Neural progenitor cell (in vitro differentiated cells): Measurements from ENCODE around the gene ZNF800. TPM values are rescaled to one million over a fixed set of nuclear protein-coding genes. Genes with fewer than 3 reads are reported as not detected.
A peak's percentile ranks its signal among the peaks of the same experiment; 100 is the strongest.

Experiments
- DNase-seq: peaks from one replicate; pipeline ENCODE4 v3.0.0-alpha.2; 2016; ENCODE audit warnings: low spot score
- H2AFZ ChIP-seq: fragments of 200-600 bp; sonication (generic); replicated peaks from 2 replicates; pipeline ENCODE4 v1.6.1; 2016; ENCODE audit warnings: antibody characterized with exemption
- H3F3A ChIP-seq: fragments of 200-600 bp; sonication (generic); 2 replicates; pipeline ENCODE4 v1.6.1; 2016; ENCODE audit warnings: antibody characterized with exemption, low read depth
- H3K27ac ChIP-seq: fragments of 200-600 bp; sonication (generic); 2 replicates; pipeline ENCODE4 v1.5.1; 2016; ENCODE audit warnings: mild to moderate bottlenecking
- H3K27me3 ChIP-seq: fragments of 200-600 bp; sonication (generic); 2 replicates; pipeline ENCODE4 v1.6.1; 2016; ENCODE audit warnings: mild to moderate bottlenecking, moderate library complexity
- H3K36me3 ChIP-seq: fragments of 200-600 bp; sonication (generic); 2 replicates; pipeline ENCODE4 v1.5.1; 2016
- H3K4me1 ChIP-seq: fragments of 200-600 bp; sonication (generic); 2 replicates; pipeline ENCODE4 v1.6.1; 2016; ENCODE audit warnings: mixed run types
- H3K4me2 ChIP-seq: fragments of 200-600 bp; sonication (generic); 2 replicates; pipeline ENCODE4 v1.6.1; 2016
- H3K4me3 ChIP-seq: fragments of 200-600 bp; sonication (generic); 2 replicates; pipeline ENCODE4 v1.5.1; 2016
- H3K79me2 ChIP-seq: fragments of 200-600 bp; sonication (generic); 2 replicates; pipeline ENCODE4 v1.6.1; 2016; ENCODE audit warnings: low read depth
- H3K9ac ChIP-seq: fragments of 200-600 bp; sonication (generic); 2 replicates; pipeline ENCODE4 v1.6.1; 2016
- H3K9me3 ChIP-seq: fragments of 200-600 bp; sonication (generic); 2 replicates; pipeline ENCODE4 v1.5.1; 2016; ENCODE audit warnings: low read depth
- H4K20me1 ChIP-seq: fragments of 200-600 bp; sonication (generic); 2 replicates; pipeline ENCODE4 v1.6.1; 2016; ENCODE audit warnings: low read depth
- H3K27ac Mint-ChIP-seq: 3 replicates; pipeline ENCODE4 v1.8.0; 2021; ENCODE audit warnings: mixed read lengths
- H3K27me3 Mint-ChIP-seq: 2 replicates; pipeline ENCODE4 v1.8.0; 2022; ENCODE audit warnings: low read depth, mild to moderate bottlenecking, inconsistent platforms, moderate library complexity, mixed read lengths; ENCODE audit not compliant: insufficient read depth
- H3K36me3 Mint-ChIP-seq: 3 replicates; pipeline ENCODE4 v1.8.0; 2021; ENCODE audit warnings: mixed read lengths
- H3K4me1 Mint-ChIP-seq: 3 replicates; pipeline ENCODE4 v1.8.0; 2021; ENCODE audit warnings: mixed read lengths
- H3K4me3 Mint-ChIP-seq: 3 replicates; pipeline ENCODE4 v1.8.0; 2021; ENCODE audit warnings: mild to moderate bottlenecking, moderate library complexity, mixed read lengths
- H3K9me3 Mint-ChIP-seq: 3 replicates; pipeline ENCODE4 v1.8.0; 2020; ENCODE audit warnings: mixed read lengths
- EZH2 ChIP-seq: fragments of 200-600 bp; sonication (generic); IDR thresholded peaks from 2 replicates; pipeline ENCODE4 v1.6.1; 2017; ENCODE audit warnings: antibody characterized with exemption, mild to moderate bottlenecking, moderate library complexity
- EZH2phosphoT487 ChIP-seq: fragments of 200-600 bp; sonication (generic); IDR thresholded peaks from 2 replicates; pipeline ENCODE4 v1.6.1; 2017; ENCODE audit warnings: antibody characterized with exemption
- total RNA-seq: library from RNA; depleted of rRNA; stranded (reverse); fragments of >200 nt; gene quantifications from 2 replicates; pipeline ENCODE4 v1.2.3, GENCODE V29; 2015; ENCODE audit warnings: low replicate concordance
- TF ChIP-seq, protein P1 (sequence below): fragments of 200-600 bp; sonication (generic); IDR thresholded peaks from 2 replicates; pipeline ENCODE4 v1.5.1; 2017; ENCODE audit warnings: antibody characterized with exemption, mild to moderate bottlenecking

ZNF800 gene
- total RNA-seq, 1 donor from 2014 or later = 26.0 TPM

DNA sequence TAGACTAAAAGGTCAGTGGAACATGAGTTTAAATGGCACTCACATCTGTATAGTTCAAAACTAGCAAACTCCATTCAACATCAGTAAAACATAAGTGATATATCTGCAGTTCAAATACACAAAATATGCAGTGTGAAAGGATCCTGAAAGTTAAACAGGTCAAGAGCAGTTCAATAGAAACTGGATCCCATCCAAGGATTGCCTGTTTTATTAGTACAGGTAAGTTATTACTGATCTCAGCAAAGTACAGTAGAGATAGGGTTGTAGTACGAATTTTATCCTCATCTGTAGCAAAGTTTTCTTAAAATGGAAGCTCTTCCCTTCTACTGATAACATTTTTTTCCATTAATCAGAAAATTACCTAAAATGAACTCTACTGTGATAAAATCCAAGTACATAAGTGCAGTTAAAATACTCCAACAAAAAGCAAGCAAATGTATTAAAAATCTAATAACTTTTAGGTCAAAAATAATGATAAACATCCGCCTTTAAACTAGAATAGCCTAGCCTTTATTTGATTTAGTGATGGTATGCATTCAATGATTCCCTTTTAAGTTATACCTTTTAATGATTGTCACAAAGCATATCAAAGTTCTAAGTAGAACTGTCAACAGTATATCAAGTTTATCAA, 2.2 kb downstream of the ZNF800 start:
- Mint-ChIP-seq H3K4me1 (peaks cover 20% of the 10 kb centered on the region), H3K36me3 (peaks cover 23% of the 10 kb centered on the region), H3K27me3 (peaks cover 8% of the 10 kb centered on the region), H3K4me3 (peak overlapping the region; percentile 98), H3K9me3 (no peaks in the 10 kb centered on the region), H3K27ac (no peak overlapping the region)
- no peak overlapping the region for H3K27ac ChIP-seq
- no peaks in the 10 kb centered on the region for H3K9me3 ChIP-seq
- no peak overlapping the region for H3K4me3 ChIP-seq
- H3F3A ChIP-seq = peaks cover 16% of the 10 kb centered on the region
- no peak overlapping the region for H3K4me2 ChIP-seq
- TF ChIP-seq, protein P1, sequence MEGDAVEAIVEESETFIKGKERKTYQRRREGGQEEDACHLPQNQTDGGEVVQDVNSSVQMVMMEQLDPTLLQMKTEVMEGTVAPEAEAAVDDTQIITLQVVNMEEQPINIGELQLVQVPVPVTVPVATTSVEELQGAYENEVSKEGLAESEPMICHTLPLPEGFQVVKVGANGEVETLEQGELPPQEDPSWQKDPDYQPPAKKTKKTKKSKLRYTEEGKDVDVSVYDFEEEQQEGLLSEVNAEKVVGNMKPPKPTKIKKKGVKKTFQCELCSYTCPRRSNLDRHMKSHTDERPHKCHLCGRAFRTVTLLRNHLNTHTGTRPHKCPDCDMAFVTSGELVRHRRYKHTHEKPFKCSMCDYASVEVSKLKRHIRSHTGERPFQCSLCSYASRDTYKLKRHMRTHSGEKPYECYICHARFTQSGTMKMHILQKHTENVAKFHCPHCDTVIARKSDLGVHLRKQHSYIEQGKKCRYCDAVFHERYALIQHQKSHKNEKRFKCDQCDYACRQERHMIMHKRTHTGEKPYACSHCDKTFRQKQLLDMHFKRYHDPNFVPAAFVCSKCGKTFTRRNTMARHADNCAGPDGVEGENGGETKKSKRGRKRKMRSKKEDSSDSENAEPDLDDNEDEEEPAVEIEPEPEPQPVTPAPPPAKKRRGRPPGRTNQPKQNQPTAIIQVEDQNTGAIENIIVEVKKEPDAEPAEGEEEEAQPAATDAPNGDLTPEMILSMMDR = no peak
- TF ChIP-seq EZH2 (no peak), EZH2phosphoT487 (no peak)
- no peaks in the 10 kb centered on the region for H3K36me3 ChIP-seq
- H4K20me1 ChIP-seq = peaks cover 24% of the 10 kb centered on the region
- no peaks in the 10 kb centered on the region for H3K4me1 ChIP-seq
- DNase-seq = no peak
- H3K9ac ChIP-seq = no peak overlapping the region
- no peaks in the 10 kb centered on the region for H3K79me2 ChIP-seq
- no peak overlapping the region for H2AFZ ChIP-seq
- peaks cover 41% of the 10 kb centered on the region for H3K27me3 ChIP-seq

DNA sequence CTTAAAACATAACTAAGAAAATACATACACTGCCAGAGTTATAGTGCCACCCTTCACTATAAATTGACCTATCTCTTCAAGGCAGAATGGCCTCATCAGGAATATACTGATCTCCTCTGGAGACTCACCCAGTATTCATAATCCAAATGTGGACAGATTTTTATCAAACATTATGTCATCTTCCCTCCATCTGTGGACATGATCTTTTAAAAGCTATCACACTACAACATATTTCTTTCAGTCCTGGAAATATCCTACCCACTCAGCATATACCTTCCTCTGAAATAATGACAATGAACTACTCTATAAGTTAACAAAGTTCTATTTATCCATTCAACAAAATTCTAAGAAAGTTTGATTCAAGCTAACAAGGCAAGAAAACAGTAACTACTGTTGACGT, 3.2 kb downstream of the ZNF800 start:
- H3K27ac ChIP-seq = no peak overlapping the region
- Mint-ChIP-seq H3K36me3 (peaks cover 23% of the 10 kb centered on the region), H3K27me3 (peaks cover 5% of the 10 kb centered on the region), H3K9me3 (no peaks in the 10 kb centered on the region), H3K4me1 (peaks cover 20% of the 10 kb centered on the region), H3K4me3 (no peak overlapping the region), H3K27ac (no peak overlapping the region)
- no peak for DNase-seq
- peaks cover 32% of the 10 kb centered on the region for H3K27me3 ChIP-seq
- no peak overlapping the region for H3K9ac ChIP-seq
- H3F3A ChIP-seq = peaks cover 16% of the 10 kb centered on the region
- no peaks in the 10 kb centered on the region for H3K79me2 ChIP-seq
- no peaks in the 10 kb centered on the region for H3K36me3 ChIP-seq
- TF ChIP-seq EZH2 (no peak), EZH2phosphoT487 (no peak)
- TF ChIP-seq, protein P1 = no peak
- no peaks in the 10 kb centered on the region for H3K4me1 ChIP-seq
- no peaks in the 10 kb centered on the region for H3K9me3 ChIP-seq
- H4K20me1 ChIP-seq = peaks cover 24% of the 10 kb centered on the region
- no peak overlapping the region for H3K4me3 ChIP-seq
- H2AFZ ChIP-seq = no peak overlapping the region
- H3K4me2 ChIP-seq = no peak overlapping the region

DNA sequence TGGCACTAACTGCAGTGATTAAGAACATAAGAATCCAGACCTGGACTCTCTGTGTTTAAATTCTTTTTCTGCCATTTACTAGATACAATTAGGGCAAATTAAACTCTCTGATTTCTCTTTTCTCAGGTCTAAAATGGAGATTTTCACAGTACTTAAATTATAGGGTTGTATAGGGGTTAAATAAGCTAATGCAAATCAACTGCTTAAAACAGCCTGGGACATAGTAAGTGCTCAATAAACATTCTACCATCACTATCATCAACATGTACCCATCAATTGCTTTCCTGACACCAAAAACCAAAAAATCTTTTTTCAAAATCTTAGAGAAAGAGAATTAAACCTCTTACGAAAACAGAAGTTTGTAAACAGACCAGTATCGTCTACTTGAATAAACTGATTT, 4.5 kb downstream of the ZNF800 start:
- H3K36me3 Mint-ChIP-seq = peaks cover 24% of the 10 kb centered on the region
- no peak overlapping the region for H3K4me3 ChIP-seq
- no peak overlapping the region for H3K27ac Mint-ChIP-seq
- no peaks in the 10 kb centered on the region for H3K9me3 Mint-ChIP-seq
- peaks cover 10% of the 10 kb centered on the region for H3K4me1 Mint-ChIP-seq
- H4K20me1 ChIP-seq = peaks cover 24% of the 10 kb centered on the region
- peaks cover 18% of the 10 kb centered on the region for H3K27me3 ChIP-seq
- no peaks in the 10 kb centered on the region for H3K36me3 ChIP-seq
- TF ChIP-seq, protein P1 = no peak
- no peak for TF ChIP-seq EZH2phosphoT487
- TF ChIP-seq EZH2 = no peak
- H3K79me2 ChIP-seq = no peaks in the 10 kb centered on the region
- H3K9ac ChIP-seq = no peak overlapping the region
- peaks cover 2% of the 10 kb centered on the region for H3F3A ChIP-seq
- no peak for DNase-seq
- no peak overlapping the region for H3K27ac ChIP-seq
- no peak overlapping the region for H3K4me3 Mint-ChIP-seq
- H3K4me2 ChIP-seq = no peak overlapping the region
- no peak overlapping the region for H2AFZ ChIP-seq
- no peaks in the 10 kb centered on the region for H3K4me1 ChIP-seq
- H3K27me3 Mint-ChIP-seq = no peaks in the 10 kb centered on the region
- H3K9me3 ChIP-seq = no peaks in the 10 kb centered on the region
